ENCODE data around the gene IPO9.

The IPO9 gene

DNA sequence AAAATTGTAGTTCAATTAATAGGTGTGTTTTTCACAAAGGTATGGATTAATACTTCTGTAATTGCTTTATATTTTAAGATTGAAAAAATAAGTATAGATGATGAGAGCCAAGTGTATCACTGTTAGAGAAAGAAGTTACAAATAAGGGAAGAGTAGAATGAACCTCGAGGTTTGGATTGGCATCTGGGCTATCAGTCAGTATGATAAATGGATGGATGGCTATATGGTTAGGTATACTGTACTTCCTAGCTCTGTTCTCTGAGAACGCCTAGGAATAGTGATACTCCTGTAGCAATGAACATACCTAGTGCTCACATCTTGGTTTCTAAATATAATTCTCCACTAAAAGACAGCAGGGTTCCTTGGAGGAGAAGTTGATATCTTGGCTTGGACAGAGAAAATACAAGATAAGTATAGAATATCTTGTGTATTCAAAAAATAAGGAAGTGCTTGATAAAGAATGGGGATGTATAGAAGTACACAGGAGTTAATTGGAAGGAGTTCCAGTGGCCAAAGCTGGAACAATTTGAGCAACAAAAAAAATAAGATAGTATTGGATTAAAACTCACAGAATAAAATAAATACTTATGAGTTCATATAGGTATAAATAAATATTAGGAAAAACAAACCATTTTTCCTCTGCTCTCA is 12.4 kb downstream of the IPO9 start:
- H3K4me2 ChIP-seq, result no peak overlapping the region
- H4K20me1 ChIP-seq (ENCODE audit: insufficient read depth), result peaks cover 53% of the 10 kb centered on the region

DNA sequence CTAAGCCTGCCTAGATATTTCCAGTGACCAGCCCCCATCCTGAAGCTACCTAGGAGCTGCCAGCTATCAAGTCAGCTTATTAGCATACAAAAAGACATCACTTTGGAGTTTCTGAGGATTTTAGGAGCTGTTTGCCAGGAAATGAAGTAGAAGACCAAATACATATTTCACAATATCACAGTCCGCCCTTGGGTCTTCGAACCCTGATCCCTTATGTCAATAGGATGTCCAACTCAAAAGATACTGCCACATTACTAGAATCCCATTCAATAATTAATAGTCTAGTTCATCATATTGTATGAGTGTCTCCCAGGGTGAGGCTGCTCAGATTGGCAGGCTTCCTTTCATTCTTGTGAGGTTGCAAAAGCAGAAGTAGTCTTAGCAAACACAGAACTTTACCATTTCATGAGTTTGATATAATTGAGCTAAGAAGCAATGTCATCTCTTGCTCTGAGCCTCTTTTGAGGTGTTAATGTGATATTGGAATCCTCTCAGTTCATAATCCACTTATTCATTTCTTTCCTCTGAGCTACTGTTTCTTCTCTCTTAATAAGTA is 13.6 kb downstream of the IPO9 start:
- H3K36me3 ChIP-seq (ENCODE audit: insufficient read depth), result no peaks in the 10 kb centered on the region
- H3K9ac ChIP-seq, result no peak overlapping the region

More for the DNA sequence above, 12.4 kb downstream of the IPO9 start:
- Histone ChIP-seq H3K9ac (no peak overlapping the region), H3K36me3 (ENCODE audit: insufficient read depth) (no peaks in the 10 kb centered on the region), H2AFZ (ENCODE audit: low read depth) (no peak overlapping the region), H3K27me3 (ENCODE audit: insufficient read depth, low read depth) (no peaks in the 10 kb centered on the region), H3K27ac (no peak overlapping the region), H3K4me3 (IDR thresholded peaks at IDR 0.05; ENCODE audit: insufficient read depth, low read depth, low read length) (no peak overlapping the region), H3K79me2 (ENCODE audit: insufficient read depth, low read depth) (peaks cover 97% of the 10 kb centered on the region), H3K4me1 (ENCODE audit: low read depth, poor library complexity, severe bottlenecking) (peaks cover 2% of the 10 kb centered on the region)
- TF ChIP-seq, protein P1, sequence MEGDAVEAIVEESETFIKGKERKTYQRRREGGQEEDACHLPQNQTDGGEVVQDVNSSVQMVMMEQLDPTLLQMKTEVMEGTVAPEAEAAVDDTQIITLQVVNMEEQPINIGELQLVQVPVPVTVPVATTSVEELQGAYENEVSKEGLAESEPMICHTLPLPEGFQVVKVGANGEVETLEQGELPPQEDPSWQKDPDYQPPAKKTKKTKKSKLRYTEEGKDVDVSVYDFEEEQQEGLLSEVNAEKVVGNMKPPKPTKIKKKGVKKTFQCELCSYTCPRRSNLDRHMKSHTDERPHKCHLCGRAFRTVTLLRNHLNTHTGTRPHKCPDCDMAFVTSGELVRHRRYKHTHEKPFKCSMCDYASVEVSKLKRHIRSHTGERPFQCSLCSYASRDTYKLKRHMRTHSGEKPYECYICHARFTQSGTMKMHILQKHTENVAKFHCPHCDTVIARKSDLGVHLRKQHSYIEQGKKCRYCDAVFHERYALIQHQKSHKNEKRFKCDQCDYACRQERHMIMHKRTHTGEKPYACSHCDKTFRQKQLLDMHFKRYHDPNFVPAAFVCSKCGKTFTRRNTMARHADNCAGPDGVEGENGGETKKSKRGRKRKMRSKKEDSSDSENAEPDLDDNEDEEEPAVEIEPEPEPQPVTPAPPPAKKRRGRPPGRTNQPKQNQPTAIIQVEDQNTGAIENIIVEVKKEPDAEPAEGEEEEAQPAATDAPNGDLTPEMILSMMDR (conservative IDR thresholded peaks at IDR 0.05; ENCODE audit: low read depth, low read length), result no peak

DNA sequence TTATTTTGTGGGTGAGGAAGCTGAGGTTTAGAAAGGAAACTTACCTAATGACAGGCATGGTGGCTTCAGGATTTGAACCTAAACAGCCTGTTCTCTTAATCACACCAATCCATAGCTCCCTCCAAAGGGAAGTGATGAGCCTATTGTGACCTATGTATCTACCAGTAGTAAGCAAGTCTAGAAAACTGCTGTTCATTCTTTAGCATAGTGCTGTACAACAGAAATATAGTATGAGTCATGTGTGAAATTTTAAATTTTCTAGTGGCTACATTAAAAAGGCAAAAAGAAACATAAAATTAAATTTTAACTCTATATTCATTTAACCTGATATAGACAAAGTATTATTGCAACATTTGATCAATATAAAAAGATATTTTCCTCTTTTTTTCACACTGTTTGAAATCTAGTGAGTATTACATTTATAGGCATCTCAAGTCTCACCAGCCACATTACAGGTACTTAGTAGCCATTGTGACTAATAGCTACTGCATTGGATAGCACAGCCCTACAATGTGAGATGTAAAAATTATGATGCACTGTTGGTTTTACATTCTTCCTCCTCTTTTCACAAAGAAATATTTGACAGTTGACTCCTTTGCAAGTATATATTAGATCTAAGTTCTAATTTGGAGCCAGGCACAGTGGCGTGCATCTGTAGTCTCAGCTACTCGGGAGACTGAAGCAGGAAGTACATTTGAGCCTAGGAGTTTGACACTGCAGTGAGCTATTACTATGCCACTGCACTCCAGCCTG is 16.6 kb downstream of the IPO9 start:
- Histone ChIP-seq H2AFZ (ENCODE audit: low read depth) (no peak overlapping the region), H3K4me1 (ENCODE audit: low read depth, poor library complexity, severe bottlenecking) (peaks cover 5% of the 10 kb centered on the region), H3K36me3 (ENCODE audit: insufficient read depth) (peaks cover 8% of the 10 kb centered on the region; the same call in 1 of the 2 replicates), H3K9ac (no peak overlapping the region), H3K79me2 (ENCODE audit: insufficient read depth, low read depth) (peaks cover 65% of the 10 kb centered on the region), H3K27me3 (ENCODE audit: insufficient read depth, low read depth) (no peaks in the 10 kb centered on the region), H4K20me1 (ENCODE audit: insufficient read depth) (peaks cover 43% of the 10 kb centered on the region), H3K4me2 (no peak overlapping the region), H3K27ac (no peak overlapping the region), H3K4me3 (IDR thresholded peaks at IDR 0.05; ENCODE audit: insufficient read depth, low read depth, low read length) (no peak overlapping the region)
- TF ChIP-seq, protein P1 (conservative IDR thresholded peaks at IDR 0.05; ENCODE audit: low read depth, low read length), result no peak

More for the DNA sequence above, 13.6 kb downstream of the IPO9 start:
- Histone ChIP-seq H4K20me1 (ENCODE audit: insufficient read depth) (peaks cover 54% of the 10 kb centered on the region), H3K27me3 (ENCODE audit: insufficient read depth, low read depth) (no peaks in the 10 kb centered on the region), H2AFZ (ENCODE audit: low read depth) (no peak overlapping the region), H3K4me1 (ENCODE audit: low read depth, poor library complexity, severe bottlenecking) (peaks cover 5% of the 10 kb centered on the region), H3K4me2 (no peak overlapping the region), H3K79me2 (ENCODE audit: insufficient read depth, low read depth) (peaks cover 95% of the 10 kb centered on the region), H3K27ac (no peak overlapping the region), H3K4me3 (IDR thresholded peaks at IDR 0.05; ENCODE audit: insufficient read depth, low read depth, low read length) (no peak overlapping the region)
- TF ChIP-seq, protein P1 (conservative IDR thresholded peaks at IDR 0.05; ENCODE audit: low read depth, low read length), result no peak

DNA sequence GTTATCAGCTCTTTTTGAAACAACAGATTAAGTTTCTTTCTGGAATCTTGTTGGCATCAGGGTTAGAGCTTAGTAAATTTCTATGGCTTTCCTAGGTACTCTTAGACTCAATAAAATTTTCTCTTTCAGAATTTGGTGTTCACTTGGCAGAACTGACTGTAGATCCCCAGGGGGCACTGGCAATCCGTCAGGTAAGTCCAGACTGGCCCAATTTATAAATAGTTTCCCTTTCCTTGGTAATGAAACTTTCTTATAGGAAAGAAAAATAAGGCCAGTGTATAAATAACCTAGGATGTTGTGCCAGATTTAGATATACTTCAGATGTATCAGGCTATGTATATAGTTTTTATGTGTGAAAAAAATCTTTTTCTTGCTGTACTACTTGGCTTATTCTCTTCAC is 18.2 kb downstream of the IPO9 start:
- Histone ChIP-seq H3K4me3 (IDR thresholded peaks at IDR 0.05; ENCODE audit: insufficient read depth, low read depth, low read length) (no peak overlapping the region), H3K9ac (no peak overlapping the region), H3K4me2 (no peak overlapping the region), H3K79me2 (ENCODE audit: insufficient read depth, low read depth) (peaks cover 49% of the 10 kb centered on the region), H4K20me1 (ENCODE audit: insufficient read depth) (peaks cover 29% of the 10 kb centered on the region), H3K36me3 (ENCODE audit: insufficient read depth) (peaks cover 12% of the 10 kb centered on the region; the same call in 1 of the 2 replicates), H3K27ac (no peak overlapping the region), H3K4me1 (ENCODE audit: low read depth, poor library complexity, severe bottlenecking) (peaks cover 5% of the 10 kb centered on the region), H3K27me3 (ENCODE audit: insufficient read depth, low read depth) (no peaks in the 10 kb centered on the region), H2AFZ (ENCODE audit: low read depth) (no peak overlapping the region)
- TF ChIP-seq, protein P1 (conservative IDR thresholded peaks at IDR 0.05; ENCODE audit: low read depth, low read length), result no peak

Measured in KMS-11 (cell line).